NCI-H1436 treated with DMSO at 0.1 percent for 48 hours (cell line): ENCODE measurements around the gene PPP2R5A.
"Not testable (repeated sequence)": the region's sequence is repeated elsewhere in the genome, so short reads cannot be mapped to it uniquely, and the experiment has no call there.

Experiments
- DNase-seq: peaks from one replicate; lab custom pipeline; 2025; lab: John Stamatoyannopoulos, UW

The PPP2R5A gene

DNA sequence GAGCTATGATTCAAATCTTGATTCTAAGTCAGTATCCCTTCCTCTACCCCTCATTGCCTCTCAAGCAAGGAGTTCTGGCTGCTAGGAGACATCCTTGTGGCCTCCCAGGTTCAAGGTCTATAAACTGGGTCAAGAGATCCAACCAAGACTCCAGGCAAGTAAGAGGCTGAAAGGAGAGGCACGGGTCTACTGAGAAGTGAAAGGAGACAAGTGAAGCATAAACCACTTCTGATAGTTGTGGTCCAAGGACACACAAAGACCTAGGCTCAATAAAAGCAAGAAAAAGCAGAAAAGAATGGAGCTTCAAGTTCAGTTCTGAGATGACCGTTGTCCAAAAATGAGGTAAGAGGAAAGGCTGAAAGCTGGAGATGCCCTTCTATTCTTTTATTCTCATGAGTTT, 17.8 kb upstream of the PPP2R5A start:
- DNase-seq, result no peak

DNA sequence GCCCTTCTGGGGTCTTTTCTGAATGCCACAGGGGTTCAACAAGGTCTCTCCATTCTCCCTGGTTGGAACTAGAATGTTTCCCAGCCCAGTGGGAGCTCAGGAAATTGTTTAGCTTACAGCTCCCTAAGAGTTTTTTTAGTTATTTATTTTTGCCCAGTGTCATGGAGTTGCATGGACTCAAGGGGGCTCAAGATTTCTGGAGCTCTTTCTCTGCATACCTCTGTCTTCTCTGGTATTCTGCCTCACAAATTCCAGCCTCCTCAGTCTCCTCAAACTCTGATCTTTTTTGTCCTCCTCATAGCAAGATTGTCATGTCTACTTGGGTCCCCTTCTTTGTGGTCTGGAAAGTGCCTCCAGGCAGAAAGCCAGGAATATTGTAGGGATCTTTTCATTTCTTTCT, 15.9 kb upstream of the PPP2R5A start:
- DNase-seq, result no peak

- DNase-seq, result no peak
These were observed 14.6 kb upstream of the PPP2R5A start for GRCh38 chr1:212270564-212270963.

GRCh38 chr1:212271234-212271633, 14.0 kb upstream of the PPP2R5A start:
- DNase-seq, result no peak

DNA sequence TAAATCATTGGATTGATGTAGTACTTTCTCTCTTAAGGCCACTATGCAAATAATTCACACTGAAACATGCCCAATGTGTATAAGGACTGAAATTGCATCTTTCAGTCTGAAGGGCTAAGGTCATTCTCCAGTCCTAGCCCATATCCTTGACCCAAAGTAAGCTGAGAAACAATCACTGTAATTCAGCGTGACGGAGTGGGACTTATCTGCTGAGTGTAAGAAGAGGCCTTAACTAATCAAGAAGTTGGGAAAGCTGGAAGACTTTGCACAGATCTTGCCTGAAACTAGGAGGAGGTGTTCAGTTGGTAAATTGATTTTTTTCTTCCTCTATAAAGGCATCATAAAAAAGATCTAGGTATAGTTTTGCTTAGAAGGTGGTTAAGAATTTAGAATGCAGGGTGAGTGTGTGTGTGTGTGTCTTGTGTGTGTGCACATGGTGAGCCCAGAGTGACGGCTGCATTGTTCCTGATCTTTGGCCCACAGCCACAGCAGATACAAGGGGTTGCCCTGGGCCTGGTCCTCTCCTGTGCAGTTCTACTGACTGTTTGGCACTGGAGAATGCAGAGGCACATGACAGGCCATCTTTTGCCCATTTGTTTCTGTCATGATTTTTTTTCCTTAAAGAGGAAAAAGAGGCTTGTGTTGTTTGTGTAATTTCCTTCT, 13.3 kb upstream of the PPP2R5A start:
- no peak for DNase-seq

DNA sequence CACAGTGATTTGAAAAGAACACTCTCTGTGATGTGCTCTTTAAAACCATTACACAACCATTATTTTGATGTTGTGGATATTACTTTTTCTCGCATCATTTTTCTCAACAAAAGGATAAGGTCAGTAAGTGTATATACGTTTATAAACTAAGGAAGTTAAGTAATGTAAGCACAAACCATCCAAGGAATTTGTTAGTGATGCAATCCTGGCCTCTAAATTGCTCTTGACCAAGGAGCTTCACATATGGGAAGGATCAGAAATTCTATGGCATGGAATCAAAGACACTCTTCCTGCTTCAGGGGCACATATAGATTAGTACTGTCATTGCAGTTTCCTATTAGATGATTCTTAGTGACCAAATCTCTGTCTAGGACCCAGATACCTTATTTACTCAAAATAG, 3.6 kb upstream of the PPP2R5A start:
- no peak for DNase-seq

DNA sequence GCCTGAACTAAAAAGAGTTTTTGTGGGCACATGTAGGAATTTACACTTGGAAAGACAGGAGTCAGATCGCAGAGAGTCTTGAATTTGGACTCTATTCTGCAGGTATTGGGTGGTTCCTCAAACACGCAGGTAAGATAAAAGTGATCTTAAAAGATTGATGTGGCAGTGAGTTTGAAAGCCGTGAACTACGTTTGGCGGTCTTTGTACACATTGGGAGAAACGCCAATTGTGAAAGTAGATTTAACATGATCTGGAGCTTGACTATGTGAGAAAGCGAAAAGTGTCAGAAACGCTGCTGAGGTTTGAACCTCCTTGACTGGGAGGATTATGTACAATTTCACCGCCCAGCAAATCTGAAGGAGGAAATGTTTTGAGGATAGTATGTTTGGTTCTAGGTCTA, 1.5 kb upstream of the PPP2R5A start:
- DNase-seq, result no peak

DNA sequence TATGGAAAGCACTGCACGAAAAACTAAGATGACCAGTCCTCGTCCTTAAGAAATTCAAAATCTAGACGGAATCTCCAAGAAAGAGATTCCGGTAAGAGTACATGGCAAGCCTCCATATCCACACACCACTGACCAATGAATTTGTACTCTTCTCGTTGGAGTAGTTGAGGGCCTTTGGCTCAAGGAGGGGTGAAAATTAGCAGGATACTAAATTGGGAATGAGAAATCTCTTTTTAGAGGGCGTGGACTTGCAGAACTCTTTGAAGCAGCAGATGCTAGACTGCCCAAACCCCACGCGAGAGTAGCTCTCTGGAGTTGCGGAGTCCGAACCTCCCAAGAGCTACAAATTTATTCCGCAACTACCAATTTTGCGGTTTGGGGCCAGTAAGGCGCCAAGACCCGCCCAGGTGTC, 872 bp upstream of the PPP2R5A start:
- DNase-seq, result no peak

DNA sequence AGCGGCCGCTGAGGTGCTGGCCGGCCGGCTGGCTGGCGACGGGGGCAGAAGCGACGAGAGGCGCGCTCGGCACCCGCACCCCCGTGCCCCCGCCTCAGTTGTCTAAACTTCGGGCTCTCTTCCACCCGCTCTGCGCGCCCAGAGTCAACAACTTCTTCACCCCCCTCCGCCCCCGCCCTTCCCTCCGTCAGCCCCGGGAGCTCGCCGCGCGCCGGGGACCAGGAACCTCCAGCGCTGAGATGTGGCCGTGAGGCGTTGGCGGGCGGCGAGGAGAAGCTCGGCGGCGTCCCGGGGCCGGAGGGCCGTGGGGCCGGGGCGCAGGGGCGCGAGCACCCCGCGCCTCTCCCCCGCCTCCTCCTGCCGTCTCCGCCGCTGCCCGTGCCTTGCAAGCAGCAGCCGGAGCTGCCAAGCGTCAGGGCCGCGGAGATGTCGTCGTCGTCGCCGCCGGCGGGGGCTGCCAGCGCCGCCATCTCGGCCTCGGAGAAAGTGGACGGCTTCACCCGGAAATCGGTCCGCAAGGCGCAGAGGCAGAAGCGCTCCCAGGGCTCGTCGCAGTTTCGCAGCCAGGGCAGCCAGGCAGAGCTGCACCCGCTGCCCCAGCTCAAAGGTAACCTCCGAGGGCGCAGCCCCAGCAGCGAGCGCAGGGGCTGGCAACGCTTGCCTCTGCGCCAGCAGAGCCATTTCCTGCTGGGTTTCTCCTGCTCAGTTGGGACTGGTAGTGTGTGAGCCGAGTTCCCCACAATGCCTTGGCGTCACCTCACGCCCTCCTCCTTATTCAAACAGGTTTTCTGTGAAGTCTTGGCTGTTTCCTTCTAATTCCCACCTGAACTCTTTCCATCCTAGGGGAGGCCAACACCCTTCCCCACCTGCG, 710 bp downstream of the PPP2R5A start:
- DNase-seq, result no peak

DNA sequence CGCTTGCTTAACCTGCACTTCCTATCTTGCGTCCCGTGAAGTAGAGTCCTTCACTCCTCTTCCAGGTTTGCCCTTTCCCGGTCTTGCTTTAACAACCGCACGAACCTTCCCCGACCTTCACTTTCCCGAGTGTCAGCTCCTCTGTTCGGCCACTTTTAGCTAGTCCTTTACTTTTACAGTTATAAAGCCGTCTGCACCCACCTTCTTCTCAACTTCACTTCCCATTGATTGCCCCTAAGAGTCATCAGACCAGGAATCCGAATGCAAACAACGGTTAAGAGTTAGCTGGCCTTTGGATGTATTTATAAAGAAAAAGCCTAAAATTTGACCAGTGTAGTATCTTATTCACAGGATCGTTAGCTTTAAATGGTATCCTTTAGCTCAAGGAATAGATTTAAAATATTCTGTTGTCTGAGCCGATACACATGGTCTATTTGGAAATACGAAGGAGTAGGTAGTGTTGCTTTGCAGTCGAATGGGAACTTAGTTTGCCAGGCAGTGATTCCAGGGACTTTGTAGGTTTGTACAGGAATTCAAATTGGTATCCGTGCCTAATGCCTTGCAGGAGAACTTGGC, 1.4 kb downstream of the PPP2R5A start:
- DNase-seq, result no peak

GRCh38 chr1:212287261-212287895, 2.2 kb downstream of the PPP2R5A start:
- DNase-seq, result no peak

DNA sequence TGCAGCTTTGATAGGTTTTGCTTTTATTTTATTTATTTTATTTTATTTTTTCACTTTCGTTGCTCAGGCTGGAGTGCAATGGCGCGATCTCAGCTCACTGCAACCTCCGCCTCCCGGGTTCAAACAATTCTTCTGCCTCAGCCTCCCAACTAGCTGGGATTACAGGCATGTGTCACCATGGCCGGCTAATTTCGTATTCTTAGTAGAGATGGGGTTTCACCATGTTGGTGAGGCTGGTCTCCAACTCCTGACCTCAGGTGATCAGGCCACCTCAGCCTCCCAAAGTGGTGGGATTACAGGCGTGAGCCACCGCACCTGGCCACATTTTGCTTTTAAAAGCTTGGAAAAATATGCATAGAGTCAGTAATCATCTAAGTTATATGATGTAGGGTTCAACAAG, 2.8 kb downstream of the PPP2R5A start:
- not testable (repeated sequence) for DNase-seq

DNA sequence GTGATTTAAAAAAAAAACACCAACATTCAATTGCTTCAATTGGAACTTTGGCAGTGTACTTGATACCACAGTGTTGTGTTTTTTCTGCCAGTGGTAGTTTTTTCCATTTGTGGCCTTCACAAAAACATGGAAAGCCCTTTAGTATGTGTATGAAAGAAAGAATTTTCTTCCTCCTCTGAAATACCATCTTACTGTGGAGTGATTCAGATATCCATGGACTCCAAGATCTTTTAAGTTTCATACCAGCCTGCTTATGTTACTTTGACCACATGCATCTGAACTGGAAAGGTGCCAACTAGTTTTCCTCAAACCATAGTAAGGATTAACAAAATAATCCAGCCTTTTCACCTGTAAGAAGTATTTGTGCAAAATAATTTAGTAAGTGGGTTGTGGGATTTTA, 3.4 kb downstream of the PPP2R5A start:
- DNase-seq, result no peak

GRCh38 chr1:212289262-212290077, 4.3 kb downstream of the PPP2R5A start:
- no peak for DNase-seq

DNA sequence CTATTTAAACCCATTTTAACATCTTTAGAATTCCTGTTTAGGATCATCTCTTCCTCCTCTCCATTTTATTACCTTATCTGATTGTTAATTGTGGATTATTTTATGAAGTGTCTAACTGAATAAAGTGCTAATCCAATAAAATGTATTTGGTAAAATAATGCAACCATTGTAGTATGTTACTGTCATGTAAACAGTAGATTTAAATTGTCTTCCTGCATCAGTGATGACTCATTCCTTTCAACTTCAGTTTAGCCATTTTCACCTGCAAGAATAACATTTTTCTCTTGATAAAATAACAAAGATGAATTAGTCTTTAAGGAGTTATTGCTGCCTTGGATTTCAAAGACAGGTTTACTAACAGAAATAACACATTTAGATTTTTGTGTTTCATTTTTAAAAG, 5.4 kb downstream of the PPP2R5A start:
- no peak for DNase-seq

DNA sequence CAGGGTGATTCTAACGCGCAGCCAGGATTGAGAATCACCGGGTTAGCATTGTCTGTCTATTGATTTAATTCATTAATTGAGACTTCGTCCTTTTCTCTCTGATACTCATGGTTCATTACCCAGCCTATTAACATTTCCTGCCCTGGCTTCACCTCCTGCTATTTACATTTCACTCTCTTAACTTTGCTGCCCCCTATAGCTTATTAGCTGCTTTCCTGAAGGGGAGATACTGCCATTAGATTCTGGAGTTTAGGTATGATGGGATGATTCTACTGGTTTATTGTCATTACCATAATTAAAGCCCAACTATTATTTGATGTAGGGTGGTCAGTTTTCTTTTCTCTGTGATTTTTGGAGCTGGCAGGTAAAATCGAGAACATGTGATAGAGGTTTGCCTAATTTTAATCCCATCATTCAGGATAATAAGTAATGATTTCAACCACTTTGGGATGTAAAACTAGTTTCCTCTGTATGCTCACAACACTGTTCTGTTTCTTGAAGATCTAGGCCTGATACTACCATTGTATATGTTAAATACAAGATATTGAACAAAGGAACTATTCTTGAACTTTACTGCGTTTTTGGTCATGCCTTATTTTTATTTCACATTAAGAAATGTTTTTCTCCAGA, 6.4 kb downstream of the PPP2R5A start:
- DNase-seq, result peak; percentile 56

GRCh38 chr1:212292250-212293105, 7.3 kb downstream of the PPP2R5A start:
- no peak for DNase-seq

DNA sequence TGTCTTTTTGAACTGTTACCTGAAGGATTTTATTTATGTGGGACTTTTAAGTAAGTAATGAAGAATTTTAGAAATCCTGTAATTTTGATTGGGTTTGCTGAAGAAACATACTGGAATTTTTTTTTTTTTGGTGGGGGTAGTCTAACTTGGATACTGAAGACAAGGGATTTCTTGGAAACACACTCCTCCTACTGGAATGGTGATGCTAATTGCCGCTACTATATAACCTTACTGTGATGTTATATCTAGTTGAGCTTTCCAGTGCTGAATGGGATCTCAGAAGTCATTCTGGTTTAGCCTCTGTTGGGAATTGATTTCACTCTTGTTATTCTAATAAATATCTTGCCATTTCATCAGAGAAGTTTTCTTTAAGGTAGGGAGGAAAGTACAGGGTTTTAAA, 8.4 kb downstream of the PPP2R5A start:
- DNase-seq, result no peak

GRCh38 chr1:212294983-212295382, 9.8 kb downstream of the PPP2R5A start:
- no peak for DNase-seq

- DNase-seq, result no peak
These were observed 10.4 kb downstream of the PPP2R5A start for GRCh38 chr1:212295579-212295978.
